A673 (cell line): Measurements from ENCODE around the gene CSNK1D. TPM values are rescaled to one million over a fixed set of nuclear protein-coding genes. Genes with fewer than 3 reads are reported as not detected.

Experiments used
- BruUV-seq: library from RNA; stranded (reverse); fragments of 400-500 nt; replicated peaks from 2 replicates; lab custom pipeline; 2021; lab: Mats Ljungman, UMichigan
- CTCF ChIA-PET: fragments of 300-600 bp; sonication (Branson Sonifier 250); formaldehyde crosslinking; loops from one replicate; lab custom pipeline; 2022; ENCODE audit warnings: antibody characterized with exemption; lab: Charles Lee
- POLR2A ChIA-PET: fragments of 300-600 bp; sonication (Branson Sonifier 250); formaldehyde crosslinking; loops from one replicate; lab custom pipeline; 2022; ENCODE audit warnings: antibody characterized with exemption; ENCODE audit not compliant: low non-redundant PET; lab: Charles Lee
- DNase-seq: peaks from one replicate; pipeline ENCODE4 v3.0.0-alpha.2; 2015; ENCODE audit warnings: low spot score
- H3K27ac ChIP-seq: fragments of 200-600 bp; sonication (generic); 2 replicates; pipeline ENCODE4 v1.5.1; 2016; ENCODE audit warnings: mixed run types, low read depth, mild to moderate bottlenecking, mixed read lengths, antibody characterized with exemption, low read length; ENCODE audit not compliant: poor library complexity, severe bottlenecking
- H3K27me3 ChIP-seq: fragments of 200-600 bp; sonication (generic); replicated peaks from 2 replicates; pipeline ENCODE4 v1.6.1; 2017; ENCODE audit warnings: mixed run types, low read depth, mild to moderate bottlenecking, mixed read lengths, antibody characterized with exemption, low read length; ENCODE audit not compliant: insufficient read depth, poor library complexity
- H3K36me3 ChIP-seq: fragments of 200-600 bp; sonication (generic); 2 replicates; pipeline ENCODE4 v1.6.1; 2016; ENCODE audit warnings: mixed run types, mild to moderate bottlenecking, mixed read lengths, antibody characterized with exemption, low read length; ENCODE audit not compliant: insufficient read depth, poor library complexity, severe bottlenecking
- H3K4me1 ChIP-seq: fragments of 200-600 bp; sonication (generic); 2 replicates; pipeline ENCODE4 v1.6.1; 2017; ENCODE audit warnings: mixed run types, mild to moderate bottlenecking, mixed read lengths, antibody characterized with exemption, low read length; ENCODE audit not compliant: insufficient read depth, poor library complexity, severe bottlenecking
- H3K4me3 ChIP-seq: fragments of 200-600 bp; sonication (generic); 2 replicates; pipeline ENCODE4 v1.5.1; 2016; ENCODE audit warnings: low read depth, mixed run types, mild to moderate bottlenecking, mixed read lengths, low read length; ENCODE audit not compliant: poor library complexity, severe bottlenecking
- H3K9me3 ChIP-seq: fragments of 200-600 bp; sonication (generic); 2 replicates; pipeline ENCODE4 v1.6.1; 2016; ENCODE audit warnings: mixed run types, low read depth, mild to moderate bottlenecking, mixed read lengths, antibody characterized with exemption, low read length; ENCODE audit not compliant: poor library complexity, severe bottlenecking
- EZH2 ChIP-seq: fragments of 200-600 bp; sonication (generic); IDR thresholded peaks from 2 replicates; pipeline ENCODE4 v1.6.1; 2017; ENCODE audit warnings: borderline replicate concordance, low read depth, mild to moderate bottlenecking, mixed read lengths, antibody characterized with exemption, low read length; ENCODE audit not compliant: poor library complexity, severe bottlenecking
- intact Hi-C: fragments of 100-400 bp; cut with micrococcal nuclease; formaldehyde crosslinking; loops from one replicate; pipeline ENCODE4 v1.10.0; 2022; ENCODE audit not compliant: unreplicated experiment
- total RNA-seq: library from RNA; stranded (reverse); gene quantifications from 2 replicates; pipeline ENCODE4 v1.2.3, GENCODE V29; 2021
- TF ChIP-seq, protein P1 (sequence below): fragments of 300-800, 200-600 bp; sonication (generic); conservative IDR thresholded peaks from 2 replicates; pipeline ENCODE4 v1.5.1; 2017; ENCODE audit warnings: low read depth, mild to moderate bottlenecking, antibody characterized with exemption, low read length, moderate library complexity, mixed read lengths

CSNK1D gene
- total RNA-seq, 1 experiment from 2014 or later: 150 TPM

DNA sequence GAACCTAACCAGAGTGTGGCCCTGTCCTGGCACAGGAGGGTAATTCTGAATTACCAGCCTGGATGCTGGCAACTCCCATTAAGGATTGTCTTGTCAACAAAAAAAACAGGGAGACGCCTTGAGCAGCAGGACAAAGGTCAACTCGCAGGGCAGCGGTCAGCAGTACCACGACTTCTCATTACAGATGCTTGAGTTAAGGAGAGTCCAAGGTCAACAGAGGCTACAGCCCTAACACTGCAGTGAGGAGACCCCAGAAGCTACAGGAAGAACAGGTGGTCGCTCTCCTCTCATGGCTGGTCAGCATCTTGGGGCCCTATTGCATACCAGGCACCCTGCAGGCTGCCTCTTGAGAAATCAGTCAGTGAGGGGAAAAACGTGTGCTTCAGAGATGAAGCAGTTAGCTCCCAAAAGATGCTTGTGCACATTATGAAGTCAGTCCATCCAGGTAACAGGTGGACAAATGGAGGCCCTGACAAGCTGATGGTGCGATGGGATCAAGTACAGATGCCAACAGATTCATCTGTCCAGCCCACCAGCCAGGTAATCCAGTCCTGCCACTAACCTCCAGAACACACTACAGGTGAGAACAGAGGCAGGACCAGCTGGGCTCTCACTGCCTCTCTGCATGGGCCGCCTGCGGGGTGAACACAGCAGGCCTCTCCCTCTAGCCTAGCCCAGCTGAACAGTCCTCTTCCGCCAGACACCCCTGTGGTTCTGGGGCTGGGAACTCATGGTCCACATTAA lies 4.2 kb downstream of the CSNK1D start:
- Histone ChIP-seq H3K4me1 (peaks cover 10% of the 10 kb centered on the region), H3K27ac (no peak overlapping the region), H3K9me3 (no peaks in the 10 kb centered on the region), H3K4me3 (no peak overlapping the region), H3K27me3 (no peaks in the 10 kb centered on the region), H3K36me3 (peaks cover 67% of the 10 kb centered on the region)
- BruUV-seq: no TSS peak
- intact Hi-C loops: no loop called here
- TF ChIP-seq EZH2: no peak
- TF ChIP-seq, protein P1, sequence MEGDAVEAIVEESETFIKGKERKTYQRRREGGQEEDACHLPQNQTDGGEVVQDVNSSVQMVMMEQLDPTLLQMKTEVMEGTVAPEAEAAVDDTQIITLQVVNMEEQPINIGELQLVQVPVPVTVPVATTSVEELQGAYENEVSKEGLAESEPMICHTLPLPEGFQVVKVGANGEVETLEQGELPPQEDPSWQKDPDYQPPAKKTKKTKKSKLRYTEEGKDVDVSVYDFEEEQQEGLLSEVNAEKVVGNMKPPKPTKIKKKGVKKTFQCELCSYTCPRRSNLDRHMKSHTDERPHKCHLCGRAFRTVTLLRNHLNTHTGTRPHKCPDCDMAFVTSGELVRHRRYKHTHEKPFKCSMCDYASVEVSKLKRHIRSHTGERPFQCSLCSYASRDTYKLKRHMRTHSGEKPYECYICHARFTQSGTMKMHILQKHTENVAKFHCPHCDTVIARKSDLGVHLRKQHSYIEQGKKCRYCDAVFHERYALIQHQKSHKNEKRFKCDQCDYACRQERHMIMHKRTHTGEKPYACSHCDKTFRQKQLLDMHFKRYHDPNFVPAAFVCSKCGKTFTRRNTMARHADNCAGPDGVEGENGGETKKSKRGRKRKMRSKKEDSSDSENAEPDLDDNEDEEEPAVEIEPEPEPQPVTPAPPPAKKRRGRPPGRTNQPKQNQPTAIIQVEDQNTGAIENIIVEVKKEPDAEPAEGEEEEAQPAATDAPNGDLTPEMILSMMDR: no peak
- CTCF ChIA-PET: no interaction called here
- DNase-seq: no peak
- POLR2A ChIA-PET: interaction anchor here (0.6 kb wide), 1 partner anchor 17 kb away, joined by 12 read pairs; no protein-coding TSS in a partner anchor

GRCh38 chr17:82267575-82268379 lies 5.7 kb downstream of the CSNK1D start:
- ChIA-PET POLR2A (no interaction called here), CTCF (no interaction called here)
- DNase-seq: no peak
- no peaks in the 10 kb centered on the region for H3K9me3 ChIP-seq
- H3K27me3 ChIP-seq: no peaks in the 10 kb centered on the region
- H3K27ac ChIP-seq: peak overlapping the region; percentile 49
- intact Hi-C loops: no loop called here
- peaks cover 82% of the 10 kb centered on the region for H3K36me3 ChIP-seq
- no TSS peak for BruUV-seq
- TF ChIP-seq, protein P1: no peak
- TF ChIP-seq EZH2: no peak
- no peak overlapping the region for H3K4me3 ChIP-seq
- H3K4me1 ChIP-seq: peaks cover 4% of the 10 kb centered on the region

DNA sequence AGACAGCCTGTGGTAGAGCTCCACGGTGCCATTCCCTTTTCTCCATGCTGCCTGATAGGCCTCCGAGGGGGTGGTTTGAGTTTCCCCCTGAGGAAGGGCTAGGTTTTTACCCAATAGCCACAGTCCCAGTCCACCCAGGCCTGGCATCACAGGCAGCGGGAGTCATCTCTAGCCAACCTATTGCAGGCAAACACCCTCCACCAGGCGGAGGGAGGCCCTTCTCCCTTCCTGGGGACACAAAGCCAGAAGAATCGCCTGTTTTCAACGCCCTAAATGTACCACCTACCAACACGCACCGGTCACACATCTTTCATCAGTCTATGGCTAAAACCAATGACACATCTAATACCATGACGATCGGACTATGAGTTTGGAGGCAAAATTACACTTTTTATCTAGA lies 7.4 kb downstream of the CSNK1D start:
- POLR2A ChIA-PET: no interaction called here
- H3K27ac ChIP-seq: no peak overlapping the region
- peaks cover 88% of the 10 kb centered on the region for H3K36me3 ChIP-seq

More for the DNA sequence above, 7.4 kb downstream of the CSNK1D start:
- intact Hi-C loops: no loop called here
- H3K9me3 ChIP-seq: no peaks in the 10 kb centered on the region
- BruUV-seq: no TSS peak
- no peaks in the 10 kb centered on the region for H3K4me1 ChIP-seq
- no peak for TF ChIP-seq EZH2
- TF ChIP-seq, protein P1: no peak
- no peak for DNase-seq
- no peaks in the 10 kb centered on the region for H3K27me3 ChIP-seq
- CTCF ChIA-PET: no interaction called here
- no peak overlapping the region for H3K4me3 ChIP-seq
